NCI-H446 treated with DMSO at 0.1 percent for 48 hours (cell line): ENCODE data around the gene TBC1D5.
"Not testable (repeated sequence)": the region's sequence is repeated elsewhere in the genome, so short reads cannot be mapped to it uniquely, and the experiment has no call there.

Experiments
- DNase-seq: peaks from one replicate; lab custom pipeline; 2025; lab: John Stamatoyannopoulos, UW

The TBC1D5 gene

GRCh38 chr3:17742102-17742879 lies at the start of gene TBC1D5:
TSS of gene TBC1D5 (minus strand) at chr3:17742631. CDS start at chr3:17508570, 234,061 bp downstream.
- peak; percentile 90 for DNase-seq

- DNase-seq: no peak
These were observed 41.0 kb upstream of the TBC1D5 start for GRCh38 chr3:17783426-17783825.

GRCh38 chr3:17782751-17783150 lies 40.3 kb upstream of the TBC1D5 start:
- DNase-seq: no peak

- DNase-seq: not testable (repeated sequence)
These were observed 37.9 kb upstream of the TBC1D5 start for GRCh38 chr3:17780369-17780768.

GRCh38 chr3:17779304-17780250 lies 37.1 kb upstream of the TBC1D5 start:
- DNase-seq: not testable (repeated sequence)

- not testable (repeated sequence) for DNase-seq
These were observed 34.9 kb upstream of the TBC1D5 start for GRCh38 chr3:17777326-17777725.

GRCh38 chr3:17775073-17775472 lies 32.6 kb upstream of the TBC1D5 start:
- no peak for DNase-seq

GRCh38 chr3:17774180-17774910 lies 31.9 kb upstream of the TBC1D5 start:
- not testable (repeated sequence) for DNase-seq

GRCh38 chr3:17772556-17772955 lies 30.1 kb upstream of the TBC1D5 start:
- DNase-seq: no peak

GRCh38 chr3:17771177-17772017 lies 29.0 kb upstream of the TBC1D5 start:
- no peak for DNase-seq

GRCh38 chr3:17770682-17771081 lies 28.3 kb upstream of the TBC1D5 start:
- no peak for DNase-seq

- DNase-seq: no peak
These were observed 23.5 kb upstream of the TBC1D5 start for GRCh38 chr3:17765819-17766472.

- DNase-seq: no peak
These were observed 19.1 kb upstream of the TBC1D5 start for GRCh38 chr3:17761563-17761962.

- no peak for DNase-seq
These were observed 17.5 kb upstream of the TBC1D5 start for GRCh38 chr3:17759901-17760300.

GRCh38 chr3:17755836-17756235 lies 13.4 kb upstream of the TBC1D5 start:
- DNase-seq: no peak

- DNase-seq: no peak
These were observed 11.2 kb upstream of the TBC1D5 start for GRCh38 chr3:17753632-17753992.

- no peak for DNase-seq
These were observed 10.6 kb upstream of the TBC1D5 start for GRCh38 chr3:17752876-17753631.

GRCh38 chr3:17752436-17752835 lies 10.0 kb upstream of the TBC1D5 start:
- DNase-seq: no peak

GRCh38 chr3:17749705-17750293 lies 7.4 kb upstream of the TBC1D5 start:
- DNase-seq: no peak

GRCh38 chr3:17749281-17749680 lies 6.8 kb upstream of the TBC1D5 start:
- no peak for DNase-seq
